PC-3 (cell line): ENCODE data around the gene SYT1. TPM values are rescaled to one million over a fixed set of nuclear protein-coding genes. Genes with fewer than 3 reads are reported as not detected.

Source experiments
- ATAC-seq: fragments of 200-7000 bp; cut with Tn5 transposase; 2 replicates; pipeline ENCODE4 v1.9.1; 2020; ENCODE audit warnings: mild to moderate bottlenecking, moderate library complexity
- BruUV-seq: library from RNA; stranded (reverse); fragments of 400-500 nt; replicated peaks from 2 replicates; lab custom pipeline; 2021; lab: Mats Ljungman, UMichigan
- CTCF ChIA-PET: fragments of 300-600 bp; sonication (Branson Sonifier 250); formaldehyde crosslinking; loops from one replicate; lab custom pipeline; 2022; ENCODE audit warnings: antibody characterized with exemption; lab: Charles Lee
- POLR2A ChIA-PET: fragments of 300-600 bp; sonication (Branson Sonifier 250); formaldehyde crosslinking; loops from one replicate; lab custom pipeline; 2022; ENCODE audit warnings: antibody characterized with exemption; ENCODE audit not compliant: unreplicated experiment; lab: Charles Lee
- DNase-seq: peaks from one replicate; pipeline ENCODE4 v3.0.0-alpha.2; 2015
- H2AFZ ChIP-seq: fragments of 300-600 bp; sonication (generic); 2 replicates; pipeline ENCODE4 v1.6.0; 2016; ENCODE audit warnings: antibody characterized with exemption, low read length
- H3F3A ChIP-seq: fragments of 300-600 bp; sonication (generic); one replicate; pipeline ENCODE4 v1.6.0; 2017; ENCODE audit warnings: antibody characterized with exemption, low read length, control low read depth, mild to moderate bottlenecking; ENCODE audit not compliant: unreplicated experiment
- H3K27ac ChIP-seq: fragments of 300-600 bp; sonication (generic); 2 replicates; pipeline ENCODE4 v1.5.1; 2016; ENCODE audit warnings: mild to moderate bottlenecking, low read length
- H3K27me3 ChIP-seq: fragments of 300-600 bp; sonication (generic); 2 replicates; pipeline ENCODE4 v1.6.1; 2016; ENCODE audit warnings: low read length, mixed read lengths
- H3K36me3 ChIP-seq: fragments of 300-600 bp; sonication (generic); 2 replicates; pipeline ENCODE4 v1.6.1; 2016; ENCODE audit warnings: low read depth, mixed run types, low read length, mixed read lengths
- H3K4me1 ChIP-seq: fragments of 300-600 bp; sonication (generic); 2 replicates; pipeline ENCODE4 v1.5.1; 2016; ENCODE audit warnings: low read length; ENCODE audit not compliant: insufficient read depth
- H3K4me2 ChIP-seq: fragments of 300-600 bp; sonication (generic); 2 replicates; pipeline ENCODE4 v1.6.0; 2016; ENCODE audit warnings: low read length
- H3K4me3 ChIP-seq: fragments of 300-600 bp; sonication (generic); 2 replicates; pipeline ENCODE4 v1.5.1; 2016; ENCODE audit warnings: mild to moderate bottlenecking, low read length, mixed read lengths
- H3K79me2 ChIP-seq: fragments of 300-600 bp; sonication (generic); 2 replicates; pipeline ENCODE4 v1.6.1; 2017; ENCODE audit warnings: low read length, mixed read lengths
- H3K9ac ChIP-seq: fragments of 300-600 bp; sonication (generic); 2 replicates; pipeline ENCODE4 v1.6.0; 2016; ENCODE audit warnings: mild to moderate bottlenecking, low read length
- H3K9me2 ChIP-seq: fragments of 300-600 bp; sonication (generic); replicated peaks from 2 replicates; pipeline ENCODE4 v1.6.1; 2016; ENCODE audit warnings: mixed run types, low read length, mixed read lengths
- H3K9me3 ChIP-seq: fragments of 300-600 bp; sonication (generic); 2 replicates; pipeline ENCODE4 v1.6.1; 2016; ENCODE audit warnings: low read length, mixed read lengths
- H4K20me1 ChIP-seq: fragments of 300-600 bp; sonication (generic); 2 replicates; pipeline ENCODE4 v1.6.1; 2016; ENCODE audit warnings: low read length, mixed read lengths
- EZH2 ChIP-seq: fragments of 300-600 bp; sonication (generic); IDR thresholded peaks from one replicate; pipeline ENCODE4 v1.6.1; 2017; ENCODE audit warnings: antibody characterized with exemption, mild to moderate bottlenecking, low read length; ENCODE audit not compliant: unreplicated experiment
- EZH2phosphoT487 ChIP-seq: fragments of 300-600 bp; sonication (generic); IDR thresholded peaks from 2 replicates; pipeline ENCODE4 v1.6.1; 2018; ENCODE audit warnings: mild to moderate bottlenecking, antibody characterized with exemption, low read length, borderline replicate concordance
- intact Hi-C: fragments of 100-400 bp; cut with micrococcal nuclease; formaldehyde crosslinking; loops from 2 replicates; pipeline ENCODE4 v1.9.0; 2023
- total RNA-seq: library from RNA; depleted of rRNA; stranded (reverse); fragments of >200 nt; gene quantifications from 2 replicates; pipeline ENCODE4 v1.2.3, GENCODE V29; 2014
- TF ChIP-seq, protein P1 (sequence below): fragments of 300-600 bp; sonication (generic); conservative IDR thresholded peaks from 2 replicates; pipeline ENCODE4 v1.5.1; 2017; ENCODE audit warnings: antibody characterized with exemption, low read depth, mild to moderate bottlenecking, low read length

SYT1 gene
- total RNA-seq, 1 experiment from 2014 or later: 0.51 TPM

DNA sequence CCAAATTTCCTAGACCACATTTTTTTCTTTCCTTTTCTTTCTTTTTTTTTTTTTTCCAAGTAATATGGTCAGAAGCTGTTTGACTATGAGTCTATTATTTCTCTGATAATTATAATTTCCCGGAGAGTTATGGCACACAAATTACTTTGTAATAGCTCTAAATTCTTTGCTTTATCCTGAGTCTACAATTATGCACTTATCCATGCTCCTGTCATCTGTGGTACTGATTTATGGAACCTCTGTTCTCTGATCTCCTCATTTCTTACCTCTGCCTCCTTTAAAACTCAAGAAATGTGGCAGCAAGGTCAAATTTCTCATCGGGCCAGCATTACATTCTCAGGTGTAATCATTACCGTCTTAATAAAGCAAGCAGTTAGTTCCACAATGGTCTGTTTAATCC lies 544.1 kb downstream of the SYT1 start:
- BruUV-seq: no TSS peak
- Histone ChIP-seq H3K9me3 (no peaks in the 10 kb centered on the region), H4K20me1 (no peaks in the 10 kb centered on the region), H3K79me2 (no peaks in the 10 kb centered on the region), H3K27me3 (no peaks in the 10 kb centered on the region), H3K4me3 (no peak overlapping the region; the same call in 1 of the 2 replicates), H3K9me2 (no peaks in the 10 kb centered on the region), H3K4me2 (peak overlapping the region; percentile 68), H2AFZ (peak overlapping the region; percentile 84), H3K4me1 (peaks cover 28% of the 10 kb centered on the region), H3K9ac (no peak overlapping the region), H3K27ac (peak overlapping the region; percentile 33), H3K36me3 (no peaks in the 10 kb centered on the region), H3F3A (no peaks in the 10 kb centered on the region)
- ATAC-seq (no peak), DNase-seq (no peak)
- ChIA-PET CTCF (no interaction called here), POLR2A (no interaction called here)
- TF ChIP-seq EZH2 (no peak), EZH2phosphoT487 (no peak)
- TF ChIP-seq, protein P1, sequence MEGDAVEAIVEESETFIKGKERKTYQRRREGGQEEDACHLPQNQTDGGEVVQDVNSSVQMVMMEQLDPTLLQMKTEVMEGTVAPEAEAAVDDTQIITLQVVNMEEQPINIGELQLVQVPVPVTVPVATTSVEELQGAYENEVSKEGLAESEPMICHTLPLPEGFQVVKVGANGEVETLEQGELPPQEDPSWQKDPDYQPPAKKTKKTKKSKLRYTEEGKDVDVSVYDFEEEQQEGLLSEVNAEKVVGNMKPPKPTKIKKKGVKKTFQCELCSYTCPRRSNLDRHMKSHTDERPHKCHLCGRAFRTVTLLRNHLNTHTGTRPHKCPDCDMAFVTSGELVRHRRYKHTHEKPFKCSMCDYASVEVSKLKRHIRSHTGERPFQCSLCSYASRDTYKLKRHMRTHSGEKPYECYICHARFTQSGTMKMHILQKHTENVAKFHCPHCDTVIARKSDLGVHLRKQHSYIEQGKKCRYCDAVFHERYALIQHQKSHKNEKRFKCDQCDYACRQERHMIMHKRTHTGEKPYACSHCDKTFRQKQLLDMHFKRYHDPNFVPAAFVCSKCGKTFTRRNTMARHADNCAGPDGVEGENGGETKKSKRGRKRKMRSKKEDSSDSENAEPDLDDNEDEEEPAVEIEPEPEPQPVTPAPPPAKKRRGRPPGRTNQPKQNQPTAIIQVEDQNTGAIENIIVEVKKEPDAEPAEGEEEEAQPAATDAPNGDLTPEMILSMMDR: no peak
- intact Hi-C loops: loop anchor here (1.0 to 2.0 kb wide), 6 partner anchors 122 to 862 kb away; partner anchors contain the start of gene PAWR

DNA sequence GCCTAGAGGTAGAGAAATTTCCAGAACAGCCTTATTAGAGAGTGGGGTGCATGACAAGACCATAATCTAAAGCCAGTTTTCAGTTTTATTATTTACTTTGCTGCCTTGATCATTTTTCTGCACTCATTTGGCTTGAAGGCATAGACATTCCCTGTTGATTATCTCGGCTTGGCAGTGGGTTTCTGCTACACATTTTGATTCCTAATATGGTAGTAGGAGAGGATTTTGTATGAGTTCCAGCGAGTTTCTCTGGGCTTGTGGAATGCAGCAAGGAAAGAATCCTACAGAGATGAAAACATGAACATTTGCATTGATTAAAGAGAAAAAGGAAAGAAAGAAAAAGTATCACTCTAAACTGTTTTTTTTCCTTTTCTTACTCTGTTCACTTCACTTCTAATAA lies 545.0 kb downstream of the SYT1 start:
- Histone ChIP-seq H3K9ac (no peak overlapping the region), H4K20me1 (no peaks in the 10 kb centered on the region), H3K4me3 (no peak overlapping the region), H3K27ac (no peak overlapping the region), H3K4me1 (peaks cover 37% of the 10 kb centered on the region), H3K27me3 (no peaks in the 10 kb centered on the region), H3K9me3 (no peaks in the 10 kb centered on the region), H2AFZ (peak overlapping the region; percentile 38), H3K9me2 (no peaks in the 10 kb centered on the region), H3K4me2 (peak overlapping the region; percentile 27), H3F3A (no peaks in the 10 kb centered on the region), H3K79me2 (no peaks in the 10 kb centered on the region), H3K36me3 (no peaks in the 10 kb centered on the region)
- DNase-seq (peak; percentile 57), ATAC-seq (no peak)
- intact Hi-C loops: loop anchor here (2.0 kb wide), 2 partner anchors 281 to 861 kb away; partner anchors contain the start of gene PAWR
- ChIA-PET POLR2A (no interaction called here), CTCF (no interaction called here)
- no peak for TF ChIP-seq EZH2phosphoT487
- TF ChIP-seq EZH2: no peak
- TF ChIP-seq, protein P1: no peak
- no TSS peak for BruUV-seq

DNA sequence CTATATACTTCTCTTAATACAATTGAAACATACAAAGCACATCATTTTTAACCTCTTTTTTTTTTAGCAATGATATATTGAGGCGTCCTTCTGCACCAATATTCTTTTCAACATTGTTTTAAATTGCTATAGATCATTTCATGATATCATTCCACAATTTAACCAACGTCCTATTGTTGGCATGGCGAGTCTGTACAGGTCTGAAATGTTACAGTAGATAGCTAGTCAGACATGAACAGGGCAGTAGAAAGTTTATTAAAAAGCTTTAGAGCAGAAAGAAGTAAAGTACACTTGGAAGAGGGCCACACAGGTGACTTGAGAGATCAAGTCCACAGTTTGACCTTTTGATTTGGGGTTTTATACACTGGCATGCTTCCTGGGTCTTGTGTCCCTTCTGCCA lies 547.2 kb downstream of the SYT1 start:
- Histone ChIP-seq H3F3A (no peaks in the 10 kb centered on the region), H3K27me3 (no peaks in the 10 kb centered on the region), H3K36me3 (no peaks in the 10 kb centered on the region), H3K9ac (no peak overlapping the region), H3K4me3 (no peak overlapping the region), H3K4me1 (peaks cover 57% of the 10 kb centered on the region), H3K9me2 (no peaks in the 10 kb centered on the region), H3K4me2 (no peak overlapping the region), H3K79me2 (no peaks in the 10 kb centered on the region), H4K20me1 (no peaks in the 10 kb centered on the region), H2AFZ (no peak overlapping the region), H3K9me3 (no peaks in the 10 kb centered on the region), H3K27ac (no peak overlapping the region)
- no TSS peak for BruUV-seq
- no peak for ATAC-seq
- no peak for TF ChIP-seq EZH2phosphoT487
- TF ChIP-seq, protein P1: no peak
- no peak for TF ChIP-seq EZH2
- ChIA-PET CTCF (no interaction called here), POLR2A (no interaction called here)
- intact Hi-C loops: no loop called here
- no peak for DNase-seq
